AG09319 (cell line): ENCODE measurements around the gene COL11A2.

ENCODE experiments used
- DNase-seq: peaks from one replicate; pipeline ENCODE4 v3.0.0-alpha.2; 2010; ENCODE audit warnings: low read depth; ENCODE audit errors: extremely low read depth
- TF ChIP-seq, protein P1 (sequence below): IDR thresholded peaks from 2 replicates; pipeline ENCODE4 v1.5.1; 2011; ENCODE audit warnings: low read depth, mild to moderate bottlenecking, inconsistent platforms, low read length, moderate library complexity

Gene COL11A2

DNA sequence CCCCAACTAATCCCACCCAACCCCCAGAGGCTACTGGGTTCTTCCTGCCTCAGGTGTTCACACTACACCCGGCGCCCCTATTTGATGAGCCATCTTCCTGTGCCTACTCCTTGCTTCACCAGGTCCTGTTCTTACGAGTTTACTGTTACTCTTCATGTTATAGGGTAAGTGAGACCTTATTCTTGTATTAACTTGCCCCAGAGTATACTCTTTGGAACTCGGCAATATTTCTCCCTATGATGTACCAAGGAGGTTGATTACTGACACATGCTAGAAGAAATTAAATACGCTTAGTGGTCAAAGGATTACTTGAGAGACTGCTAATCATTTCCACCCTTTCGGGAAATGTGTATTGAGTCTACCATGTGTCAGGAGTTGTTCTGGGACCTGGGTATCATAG lies 25.0 kb upstream of the COL11A2 start:
- no peak for DNase-seq
- TF ChIP-seq, protein P1, sequence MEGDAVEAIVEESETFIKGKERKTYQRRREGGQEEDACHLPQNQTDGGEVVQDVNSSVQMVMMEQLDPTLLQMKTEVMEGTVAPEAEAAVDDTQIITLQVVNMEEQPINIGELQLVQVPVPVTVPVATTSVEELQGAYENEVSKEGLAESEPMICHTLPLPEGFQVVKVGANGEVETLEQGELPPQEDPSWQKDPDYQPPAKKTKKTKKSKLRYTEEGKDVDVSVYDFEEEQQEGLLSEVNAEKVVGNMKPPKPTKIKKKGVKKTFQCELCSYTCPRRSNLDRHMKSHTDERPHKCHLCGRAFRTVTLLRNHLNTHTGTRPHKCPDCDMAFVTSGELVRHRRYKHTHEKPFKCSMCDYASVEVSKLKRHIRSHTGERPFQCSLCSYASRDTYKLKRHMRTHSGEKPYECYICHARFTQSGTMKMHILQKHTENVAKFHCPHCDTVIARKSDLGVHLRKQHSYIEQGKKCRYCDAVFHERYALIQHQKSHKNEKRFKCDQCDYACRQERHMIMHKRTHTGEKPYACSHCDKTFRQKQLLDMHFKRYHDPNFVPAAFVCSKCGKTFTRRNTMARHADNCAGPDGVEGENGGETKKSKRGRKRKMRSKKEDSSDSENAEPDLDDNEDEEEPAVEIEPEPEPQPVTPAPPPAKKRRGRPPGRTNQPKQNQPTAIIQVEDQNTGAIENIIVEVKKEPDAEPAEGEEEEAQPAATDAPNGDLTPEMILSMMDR: no peak

DNA sequence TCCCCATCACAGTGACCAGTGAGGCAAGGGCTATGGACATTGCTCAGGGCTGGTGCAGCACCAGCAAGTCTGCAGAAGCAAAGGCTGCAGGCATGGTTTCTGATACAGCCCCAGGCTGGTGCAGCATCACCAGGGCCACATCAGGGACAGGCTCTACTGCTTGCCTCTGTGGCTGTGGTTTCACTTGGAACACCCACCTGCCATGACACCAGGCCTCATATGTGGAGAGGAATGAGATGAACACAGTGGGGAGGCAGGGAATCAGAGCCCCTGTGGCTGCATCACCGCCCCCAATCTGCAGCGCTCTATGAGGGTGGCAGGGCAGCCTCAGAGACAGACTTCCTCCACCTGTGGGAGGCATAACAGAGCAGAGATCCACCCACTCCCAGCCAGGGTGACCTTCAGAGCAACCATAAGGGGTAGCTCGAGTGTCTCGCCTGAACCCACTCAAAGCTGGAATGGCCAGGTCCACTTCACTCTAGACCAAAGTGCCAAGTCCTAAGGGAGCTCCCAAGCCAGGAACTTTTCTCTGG lies 23.9 kb upstream of the COL11A2 start:
- DNase-seq: no peak
- TF ChIP-seq, protein P1: no peak

DNA sequence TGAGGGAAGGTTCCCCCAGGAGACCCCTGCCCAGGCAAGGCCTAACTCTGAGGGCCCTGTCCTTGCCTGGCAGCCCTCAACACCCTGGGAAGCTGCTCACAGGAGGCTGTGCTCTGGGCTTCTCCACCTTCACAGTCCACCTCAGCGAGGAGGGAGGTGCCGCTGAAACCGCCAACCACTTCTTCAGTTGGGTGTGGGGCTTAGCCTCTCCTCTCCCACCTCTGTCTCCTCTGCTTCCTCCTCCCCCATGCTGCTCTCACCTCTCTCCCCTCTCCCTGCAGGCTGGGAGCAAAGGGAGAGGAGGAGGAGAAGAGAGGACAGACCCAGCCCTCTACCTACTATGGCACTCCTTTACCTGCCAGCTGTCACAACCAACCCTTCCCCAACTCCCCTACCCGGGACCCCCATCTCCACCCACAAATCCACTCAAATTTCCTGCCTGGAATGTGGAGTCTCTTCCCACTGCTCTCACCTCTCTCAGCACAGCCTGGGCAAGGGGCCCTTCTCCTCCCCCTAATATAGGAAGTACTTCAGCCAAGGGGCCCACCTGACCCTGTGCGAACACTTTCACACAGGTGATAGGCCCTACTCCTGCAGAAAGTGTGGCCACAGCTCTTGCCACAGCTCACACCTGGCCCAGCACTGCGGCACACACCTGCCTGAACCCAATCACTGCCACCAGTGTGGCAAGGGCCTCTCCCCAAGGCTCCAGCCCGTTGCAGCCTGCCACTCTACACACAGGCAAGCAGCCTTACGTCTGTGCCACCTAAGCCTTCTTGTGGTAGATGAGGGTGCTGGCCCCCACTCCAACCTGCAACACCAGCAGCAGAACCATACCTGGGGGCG lies 23.2 kb upstream of the COL11A2 start:
- DNase-seq: no peak
- TF ChIP-seq, protein P1: no peak

DNA sequence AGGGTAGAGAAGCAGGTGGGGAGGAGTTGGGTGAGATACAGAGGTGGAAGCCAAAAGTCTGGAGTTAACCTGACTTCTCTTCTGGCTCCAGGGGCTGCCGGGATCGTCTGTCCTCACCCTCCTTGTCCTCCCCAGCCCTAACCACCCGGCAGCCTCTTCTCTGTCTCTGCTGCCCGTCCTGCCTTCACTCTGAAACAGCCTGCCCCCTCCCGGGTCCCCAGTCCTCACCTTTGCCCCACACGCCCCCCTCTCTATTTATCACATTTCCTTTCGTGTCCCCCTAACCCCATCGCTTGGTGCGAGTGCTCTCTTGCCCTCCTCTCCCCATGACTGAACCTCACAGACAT lies 21.7 kb upstream of the COL11A2 start:
- TF ChIP-seq, protein P1: no peak
- no peak for DNase-seq

DNA sequence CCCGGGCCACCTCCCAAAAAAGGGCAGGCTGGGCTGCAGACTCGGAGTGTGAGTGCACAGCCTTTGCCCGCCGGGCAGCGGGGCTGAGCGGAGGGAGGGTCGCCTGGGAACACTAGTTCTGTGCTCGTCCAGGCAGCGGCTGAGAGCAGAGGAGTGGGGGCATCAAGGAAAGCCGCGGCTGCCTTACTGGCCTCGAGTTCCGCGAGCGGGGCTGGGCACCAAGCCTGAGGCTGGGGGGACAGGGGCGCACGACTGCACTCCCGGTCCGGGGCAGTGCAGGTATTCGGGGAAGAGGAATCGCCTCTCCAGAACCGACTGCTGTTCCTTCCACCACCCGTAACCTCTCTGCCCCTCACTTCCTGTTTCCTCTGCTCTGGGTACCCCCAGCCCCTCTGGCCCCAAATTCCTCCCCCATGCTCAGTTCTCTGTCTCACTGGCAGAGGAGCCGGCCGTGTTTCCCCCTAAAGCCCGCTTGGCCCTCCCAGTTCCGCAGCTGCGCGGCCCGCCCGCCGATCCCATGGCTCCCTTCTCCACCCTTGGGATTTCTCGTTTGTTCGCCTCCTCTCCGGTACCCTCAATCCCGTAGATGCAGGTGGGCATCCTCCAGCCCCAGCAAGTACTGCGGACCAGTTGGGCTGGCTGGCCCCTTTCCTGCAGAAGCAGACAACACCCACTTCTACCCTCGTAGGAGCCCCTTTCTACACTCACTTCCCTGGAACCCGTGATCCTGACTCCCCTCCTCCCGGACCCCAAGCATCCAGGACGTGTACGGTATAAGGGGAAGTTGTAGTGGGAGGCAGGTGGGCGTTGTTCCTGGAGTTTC lies 21.1 kb upstream of the COL11A2 start:
- TF ChIP-seq, protein P1: no peak
- DNase-seq: no peak

DNA sequence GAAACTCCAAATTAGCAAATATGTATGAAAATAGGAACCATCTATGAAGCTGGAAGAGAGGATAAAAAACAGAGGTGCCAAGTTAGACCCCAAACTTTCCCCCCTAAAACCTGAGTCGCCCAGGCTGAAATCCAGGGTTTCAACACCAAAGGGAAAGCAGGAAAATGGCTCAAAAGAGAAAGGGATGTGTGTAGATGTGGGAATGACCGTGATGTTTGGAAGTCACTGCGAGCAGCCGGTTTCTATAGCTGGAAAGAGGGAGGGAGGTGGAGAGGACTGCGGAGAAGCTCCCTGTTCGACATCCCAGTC lies 20.5 kb upstream of the COL11A2 start:
- TF ChIP-seq, protein P1: no peak
- DNase-seq: no peak
